Right renal cortex interstitium (tissue), 3 donors: ENCODE measurements around the gene PHOX2B. TPM values are rescaled to one million over a fixed set of nuclear protein-coding genes. Genes with fewer than 3 reads are reported as not detected.
"Not testable (repeated sequence)": the region's sequence is repeated elsewhere in the genome, so short reads cannot be mapped to it uniquely, and the experiment has no call there.

Source experiments
- DNase-seq, 3 donors: peaks; one replicate each; pipeline ENCODE4 v3.0.0-alpha.2; 2013; ENCODE audit warnings: low read depth in 3 of 3, low spot score in 2 of 3
- polyA plus RNA-seq, 3 donors: library from polyadenylated mRNA; unstranded; fragments of 120-200 nt; gene quantifications; one replicate each; pipeline ENCODE4 v1.2.1, GENCODE V29; 2013; ENCODE audit not compliant: insufficient read length in 3 of 3

The PHOX2B gene
- polyA plus RNA-seq, 3 donors, result 0.08 to 0.14 (median 0.10) TPM

DNA sequence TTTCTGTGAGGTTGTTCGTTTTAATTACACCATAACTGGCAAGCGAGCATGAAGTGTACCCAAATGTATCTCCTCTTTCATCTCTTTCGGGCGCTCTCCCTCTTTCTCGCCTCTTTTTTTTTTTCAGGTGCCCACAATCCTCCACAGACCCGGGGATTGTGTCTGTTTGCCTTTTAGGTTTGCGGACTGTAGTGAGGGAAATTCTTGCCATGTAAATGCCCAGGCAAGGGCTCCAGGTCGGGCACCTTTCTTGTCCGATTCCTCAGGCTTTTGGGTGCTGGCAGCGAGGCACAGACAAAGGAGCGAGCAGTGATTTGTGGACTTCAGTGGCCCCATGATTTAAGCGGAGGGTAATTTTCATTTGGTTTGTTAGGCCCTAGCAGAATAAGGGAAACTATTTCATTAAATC, 1.1 kb upstream of the PHOX2B start:
- DNase-seq, result no peak

DNA sequence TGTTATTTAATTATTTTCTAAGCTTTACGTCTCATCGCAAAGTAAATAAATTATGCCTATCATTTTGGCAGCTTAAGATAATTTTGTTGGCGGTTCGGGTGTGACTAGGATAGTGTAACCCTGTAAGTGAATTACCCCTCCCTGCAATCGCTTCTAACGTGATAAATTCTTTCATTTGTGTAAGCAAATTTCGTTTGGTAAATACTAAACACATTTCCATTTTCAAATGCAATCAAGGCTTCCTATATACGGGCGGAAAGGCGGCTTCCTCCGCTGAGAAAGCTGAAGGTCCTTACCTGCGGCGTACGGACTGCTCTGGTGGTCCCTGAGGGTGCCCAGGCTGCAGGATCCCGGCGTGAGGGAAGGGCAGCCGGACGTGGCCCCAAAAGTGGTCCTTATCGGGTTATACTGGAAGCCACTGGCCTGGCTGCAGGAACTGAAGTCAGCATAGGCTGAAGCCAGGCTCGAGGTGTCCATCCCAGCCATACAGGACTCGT, 403 bp downstream of the PHOX2B start:
- DNase-seq, result no peak

DNA sequence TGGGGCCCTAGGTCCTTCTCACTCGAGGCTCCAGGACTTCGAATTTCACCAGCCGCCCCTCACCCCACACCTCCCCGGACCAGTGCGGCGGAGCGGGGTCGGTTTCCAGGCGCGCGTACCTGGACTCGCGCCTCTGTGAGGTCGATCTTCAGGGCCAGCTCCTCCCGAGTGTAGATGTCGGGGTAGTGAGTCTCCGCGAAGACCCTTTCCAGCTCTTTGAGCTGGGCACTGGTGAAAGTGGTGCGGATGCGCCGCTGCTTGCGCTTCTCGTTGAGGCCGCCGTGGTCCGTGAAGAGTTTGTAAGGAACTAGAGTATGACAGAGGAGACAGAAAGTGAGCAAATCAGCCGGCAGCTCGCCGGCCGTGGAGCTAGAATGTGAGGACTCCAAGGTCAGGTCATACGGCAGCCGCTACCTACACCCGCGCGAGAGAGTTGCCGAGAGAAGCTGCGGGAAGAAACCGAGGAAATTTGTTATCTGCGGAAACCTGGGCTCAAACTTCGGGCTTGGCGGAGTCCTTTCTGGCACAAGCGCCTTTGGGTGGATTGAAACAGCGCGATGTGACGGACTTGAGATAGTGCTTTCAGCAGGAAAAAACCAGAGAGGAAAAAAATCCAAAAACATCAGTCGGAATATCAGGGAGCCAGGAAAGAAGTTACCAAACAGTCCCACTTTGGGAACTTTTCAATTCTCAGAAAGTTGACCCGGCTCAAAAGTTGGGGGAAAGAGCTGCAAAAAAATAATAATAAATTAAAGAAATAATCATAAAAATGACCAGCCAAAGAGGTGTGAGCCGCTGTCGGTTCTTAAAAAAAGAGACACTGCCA, 1.1 kb downstream of the PHOX2B start:
- no peak for DNase-seq

DNA sequence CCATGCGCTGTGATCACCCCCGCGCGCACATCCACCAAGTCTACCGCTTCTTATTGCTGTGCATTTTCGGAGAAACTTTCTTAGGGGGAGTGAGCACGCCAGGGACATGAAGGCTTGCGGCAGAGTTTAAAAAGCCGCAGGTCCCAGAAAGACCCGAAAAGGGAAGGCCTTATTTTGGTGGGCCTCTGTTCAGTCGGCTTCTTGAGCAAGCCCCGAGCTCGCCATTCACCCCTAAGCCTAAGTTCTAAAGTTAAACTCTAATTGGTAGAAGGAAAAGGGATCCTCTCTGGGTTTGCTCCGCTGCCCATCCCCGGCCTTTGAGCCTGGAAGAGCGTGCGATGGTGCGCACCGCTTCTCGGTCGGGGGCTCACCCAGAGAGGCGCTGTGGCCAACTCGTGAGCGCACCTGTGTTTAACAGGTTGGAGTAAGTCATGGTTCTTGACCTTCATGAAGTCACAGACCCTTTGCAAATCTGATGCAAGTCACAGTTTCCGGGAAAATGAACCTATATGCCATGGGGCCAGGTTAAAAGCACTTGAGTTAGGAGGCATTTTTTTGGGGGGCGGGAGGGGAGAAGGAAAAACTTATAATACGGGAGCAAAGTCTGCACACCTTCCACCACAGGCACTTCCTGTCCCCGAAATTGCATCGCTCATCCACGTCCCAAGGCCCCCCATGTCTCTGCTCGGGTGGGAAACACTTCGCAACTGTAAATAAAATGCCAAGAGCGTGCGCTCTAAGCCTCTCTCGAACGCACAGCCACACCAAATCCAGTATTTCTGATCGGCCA, 1.9 kb downstream of the PHOX2B start:
- DNase-seq, result no peak

DNA sequence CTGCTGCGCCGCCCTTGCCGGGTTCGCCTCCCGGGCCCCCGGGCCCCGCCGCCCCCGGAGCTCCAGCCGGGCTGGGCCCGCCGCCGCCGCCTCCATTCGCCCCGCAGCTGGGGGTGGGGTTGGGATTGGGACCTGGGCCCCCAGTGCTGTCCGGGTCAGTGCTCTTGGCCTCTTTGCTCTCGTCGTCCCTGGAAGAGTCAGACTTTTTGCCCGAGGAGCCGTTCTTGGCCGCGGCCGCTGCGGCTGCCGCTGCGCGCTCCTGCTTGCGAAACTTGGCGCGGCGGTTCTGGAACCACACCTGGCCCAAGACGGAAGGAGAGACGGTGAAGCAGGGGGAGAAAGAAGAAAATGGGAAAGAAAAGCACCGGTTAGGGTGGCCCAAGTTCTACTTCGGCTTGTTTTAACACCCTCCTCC, 2.5 kb downstream of the PHOX2B start:
- DNase-seq, result no peak

DNA sequence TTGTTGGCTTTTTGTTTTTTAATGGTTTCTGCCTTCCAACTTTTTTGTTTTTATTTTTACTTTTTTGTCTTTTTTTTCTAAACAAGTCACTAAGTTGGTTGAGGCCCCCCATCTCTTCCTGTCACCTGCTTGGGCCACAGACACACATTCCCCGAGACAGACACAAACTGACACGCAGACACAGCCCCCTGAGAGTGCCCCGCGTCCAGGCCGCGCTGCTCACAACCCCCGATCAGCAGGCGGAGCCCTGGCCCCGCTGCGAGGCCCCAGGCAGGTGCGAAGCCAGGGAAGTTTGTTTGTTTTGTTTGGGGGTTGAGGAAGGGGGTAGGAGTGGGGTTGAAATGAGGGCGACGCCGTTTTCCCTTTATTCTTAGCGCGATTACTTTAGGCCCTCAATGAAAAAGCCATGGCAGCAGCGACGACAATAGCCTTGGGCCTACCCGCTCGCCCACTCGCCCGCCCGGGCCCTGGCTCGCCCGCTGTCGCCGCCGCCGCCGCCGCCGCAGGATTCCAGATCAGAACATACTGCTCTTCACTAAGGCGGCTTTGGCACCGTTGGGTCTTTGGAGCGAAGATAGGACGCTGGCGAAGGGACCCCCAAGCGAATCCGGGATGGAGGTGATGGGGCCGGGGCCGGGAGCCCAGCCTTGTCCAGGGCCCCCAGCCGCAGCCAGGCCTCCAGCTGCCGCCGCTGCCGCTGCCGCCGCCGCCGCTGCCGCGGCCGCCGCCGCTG, 3.1 kb downstream of the PHOX2B start:
- DNase-seq, result no peak

DNA sequence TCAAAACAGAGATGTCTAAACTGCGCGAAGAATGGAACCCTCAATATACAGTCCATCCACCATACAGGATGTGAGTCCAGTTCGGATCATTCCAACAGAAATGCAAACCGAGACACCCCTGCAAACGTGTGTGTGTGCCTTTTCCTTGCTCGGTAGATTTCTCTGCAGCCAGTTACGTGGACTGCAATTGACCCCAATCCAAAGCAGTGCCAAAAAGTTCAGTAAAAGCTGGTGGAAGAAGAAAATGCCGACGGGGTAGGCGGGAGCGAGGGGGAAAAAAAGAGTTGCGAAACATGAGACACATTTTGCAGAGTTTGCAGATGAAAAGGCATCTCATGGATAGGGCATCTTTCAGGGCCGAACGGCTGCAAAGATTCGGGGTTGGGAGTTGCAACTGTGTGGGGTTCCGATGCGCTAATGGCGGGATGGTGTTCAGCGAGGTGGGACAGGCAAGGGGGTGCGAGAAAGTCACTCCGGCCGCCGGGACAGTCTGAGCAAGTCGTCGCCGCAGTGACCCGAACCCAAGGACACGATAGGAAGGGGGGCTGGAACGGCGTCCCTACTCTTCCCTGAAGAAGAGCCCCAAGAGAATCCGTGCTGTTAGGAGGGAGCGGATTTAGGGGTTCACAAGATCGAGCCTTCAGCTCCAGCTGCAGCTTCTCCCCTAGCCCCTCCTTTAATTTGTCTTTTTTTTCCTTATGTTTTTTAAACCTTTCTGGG, 3.8 kb downstream of the PHOX2B start:
- DNase-seq, result no peak

DNA sequence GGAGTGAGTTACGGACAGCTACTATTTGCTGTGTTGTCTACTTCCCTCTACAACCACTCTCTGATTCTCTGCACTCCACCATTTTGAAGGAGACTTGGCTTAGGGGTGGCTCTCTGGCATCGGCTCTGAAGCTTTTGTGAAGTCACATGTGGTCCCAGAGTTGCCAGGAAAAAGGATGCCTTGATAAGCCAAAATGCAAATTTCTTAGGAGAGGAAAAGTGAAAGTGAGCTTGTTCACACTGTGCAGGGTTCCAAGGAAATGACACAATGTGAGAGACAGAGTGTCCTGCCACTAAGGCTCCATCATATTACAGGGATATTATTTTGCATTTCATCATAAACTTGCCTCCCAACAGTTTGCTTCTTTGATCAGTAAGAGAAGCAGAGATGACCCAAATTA, 7.2 kb downstream of the PHOX2B start:
- no peak for DNase-seq

DNA sequence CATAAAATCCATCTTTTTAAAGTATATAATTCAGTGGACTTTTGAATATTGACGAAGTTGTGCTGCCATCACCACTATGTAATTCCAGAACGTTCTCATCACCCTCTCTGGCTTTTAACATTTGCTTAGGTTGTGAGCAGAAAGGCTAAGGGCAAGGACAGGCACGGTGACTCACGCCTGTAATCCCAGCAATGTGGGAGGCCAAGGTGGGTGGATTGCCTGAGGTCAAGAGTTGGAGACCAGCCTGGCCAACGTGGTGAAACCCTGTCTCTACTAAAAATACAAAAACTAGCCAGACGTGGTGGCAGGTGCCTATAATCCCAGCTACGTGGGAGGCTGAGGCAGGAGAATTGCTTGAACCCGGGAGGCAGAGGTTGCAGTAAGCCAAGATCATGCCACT, 11.0 kb downstream of the PHOX2B start:
- DNase-seq, result not testable (repeated sequence)

DNA sequence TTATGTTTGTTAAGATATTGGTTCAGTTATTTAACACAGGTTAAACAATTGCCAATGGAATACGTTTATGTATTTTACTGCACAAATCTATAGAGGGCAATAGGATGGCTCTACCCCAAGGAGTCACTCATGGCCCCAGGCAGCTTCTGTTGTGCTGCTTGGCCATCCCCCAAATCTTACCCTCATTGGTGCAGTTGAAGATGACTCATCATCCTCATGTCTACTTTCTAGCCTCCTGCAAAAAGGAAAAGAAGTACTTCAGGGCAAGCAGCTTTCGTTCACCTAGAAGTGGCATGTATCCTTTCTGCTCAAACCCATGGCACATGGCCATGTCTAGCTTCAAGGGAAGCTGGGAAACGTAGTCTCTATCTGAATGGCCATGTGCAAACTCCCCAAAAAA, 14.2 kb downstream of the PHOX2B start:
- DNase-seq, result no peak

DNA sequence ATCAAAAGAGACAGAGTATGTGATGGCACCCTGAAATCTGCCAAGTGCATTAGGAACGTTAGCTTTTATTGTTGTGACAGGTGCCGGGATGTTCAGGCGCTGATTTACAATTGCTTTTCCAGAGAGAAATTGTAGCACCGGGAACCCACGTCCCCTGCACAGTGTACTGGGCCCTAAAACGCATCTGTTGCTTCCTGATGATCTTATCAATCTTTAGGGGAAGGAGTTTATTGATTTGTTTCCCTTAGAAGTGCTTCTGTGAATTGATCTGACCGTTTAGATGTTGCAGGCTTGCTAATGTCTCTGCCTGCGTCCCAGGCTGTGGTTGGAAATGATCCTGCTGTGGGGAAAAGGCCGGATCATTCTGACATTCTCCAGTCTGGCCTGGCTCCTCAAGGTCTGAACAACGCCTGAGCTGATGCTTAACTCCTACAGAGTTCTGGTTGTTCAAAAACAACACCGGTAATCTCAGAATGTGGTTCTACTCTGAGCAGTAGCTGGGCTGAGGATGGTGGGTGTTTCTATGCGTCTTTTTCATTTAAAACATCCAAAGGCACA, 16.9 kb downstream of the PHOX2B start:
- no peak for DNase-seq

DNA sequence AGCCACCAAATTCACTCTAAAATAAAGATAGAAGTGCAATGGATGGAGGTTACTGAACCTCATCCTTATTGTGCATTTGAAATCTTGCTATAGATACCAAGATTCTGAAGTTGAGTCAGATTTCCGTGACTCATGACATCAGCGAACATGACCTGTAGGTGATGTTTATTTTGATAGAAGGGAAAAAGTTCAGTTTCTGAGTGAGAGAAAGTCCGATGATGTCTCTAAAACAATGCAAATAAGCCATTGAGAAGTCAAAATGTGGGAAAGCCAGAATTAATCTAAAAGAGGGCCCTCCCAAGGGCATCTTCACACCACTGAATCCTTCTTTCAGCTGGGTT, 20.0 kb downstream of the PHOX2B start:
- DNase-seq, result no peak

DNA sequence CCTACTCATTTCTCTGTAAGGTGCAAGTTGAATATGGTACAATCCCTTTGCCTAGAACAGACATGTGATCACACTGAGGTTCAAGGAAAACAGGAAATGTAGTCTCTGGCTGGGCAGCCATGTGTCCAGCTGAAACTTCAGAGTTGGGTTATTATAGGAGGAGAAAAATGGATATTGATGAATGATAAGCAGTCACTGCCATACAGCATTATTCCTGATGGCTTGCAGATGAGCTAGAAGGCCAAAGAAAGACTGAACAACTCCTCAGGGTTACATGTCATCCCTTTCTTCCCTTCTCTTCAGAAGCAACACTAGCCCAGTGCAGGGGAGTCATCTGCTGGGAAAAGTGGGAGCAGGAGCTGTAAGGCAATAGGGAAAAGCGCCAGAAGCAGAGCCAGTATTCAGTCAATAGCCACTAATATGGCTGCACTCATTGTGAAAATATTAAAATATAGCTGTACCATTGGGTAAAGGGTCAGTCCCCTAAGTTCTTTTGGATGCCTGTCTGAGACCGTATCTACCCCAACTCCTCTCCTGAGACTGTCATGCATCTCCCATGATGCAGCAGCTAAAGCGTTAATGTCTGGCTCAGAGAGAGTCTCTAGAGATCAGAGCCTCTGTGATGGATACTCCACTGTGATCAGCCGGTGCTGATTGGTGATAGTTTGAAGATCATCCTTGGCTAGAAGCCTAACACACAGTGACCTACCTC, 20.5 kb downstream of the PHOX2B start:
- no peak for DNase-seq

DNA sequence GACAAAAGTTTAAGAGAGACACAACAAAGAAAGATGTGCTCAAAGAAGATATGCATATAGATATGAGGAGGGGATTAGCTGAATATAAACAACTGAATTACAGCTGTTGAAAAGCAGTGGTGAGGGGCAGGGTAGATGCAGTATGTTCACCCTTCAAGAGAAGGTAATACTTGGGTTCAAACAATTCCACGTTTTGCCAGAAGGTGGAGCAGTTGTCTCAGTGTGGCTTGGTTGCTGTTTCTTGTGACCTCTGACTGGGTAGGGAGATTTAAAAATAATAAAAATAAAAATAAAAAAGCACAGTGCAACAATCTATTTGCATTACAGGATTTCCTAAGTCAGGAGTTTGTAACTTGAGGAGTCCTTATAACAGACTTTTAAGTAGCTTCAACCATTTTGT, 23.3 kb downstream of the PHOX2B start:
- no peak for DNase-seq

DNA sequence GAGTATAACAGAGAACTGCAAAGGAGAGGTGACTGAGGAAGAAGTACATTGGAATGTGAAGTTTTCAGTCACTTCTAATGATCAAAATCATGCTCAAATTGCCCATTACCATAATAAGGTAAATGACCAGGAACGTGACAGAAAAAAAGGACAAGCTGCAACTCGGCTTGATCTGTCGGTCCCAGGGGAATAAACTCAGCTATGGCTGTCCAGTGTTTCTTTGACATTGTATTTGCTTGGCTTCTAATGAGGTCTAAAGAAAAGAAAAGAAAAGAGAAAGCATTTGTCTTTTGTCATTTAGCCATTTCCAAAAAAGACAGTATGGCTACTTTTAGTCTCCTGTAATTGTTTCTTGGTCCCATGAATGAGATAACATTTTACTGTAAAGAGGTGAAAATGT, 25.2 kb downstream of the PHOX2B start:
- no peak for DNase-seq

DNA sequence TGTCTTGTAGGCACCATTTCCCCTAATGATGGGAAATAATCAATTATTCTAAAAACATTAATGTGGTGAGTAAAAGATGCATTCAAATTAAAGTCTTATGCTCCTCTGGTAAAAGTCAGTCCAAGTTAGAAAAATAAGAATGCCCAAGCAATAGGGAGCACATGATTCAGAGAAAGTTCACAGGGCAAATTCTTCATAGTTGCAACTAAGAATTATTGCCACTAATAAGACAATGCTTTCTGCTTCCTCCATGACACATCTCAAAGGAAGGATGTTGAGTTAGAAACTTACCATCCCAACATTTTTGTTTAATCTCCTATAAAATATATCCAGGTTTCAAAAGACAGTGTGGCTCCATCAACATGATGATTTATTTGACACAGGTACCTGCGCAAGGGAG, 26.3 kb downstream of the PHOX2B start:
- no peak for DNase-seq

DNA sequence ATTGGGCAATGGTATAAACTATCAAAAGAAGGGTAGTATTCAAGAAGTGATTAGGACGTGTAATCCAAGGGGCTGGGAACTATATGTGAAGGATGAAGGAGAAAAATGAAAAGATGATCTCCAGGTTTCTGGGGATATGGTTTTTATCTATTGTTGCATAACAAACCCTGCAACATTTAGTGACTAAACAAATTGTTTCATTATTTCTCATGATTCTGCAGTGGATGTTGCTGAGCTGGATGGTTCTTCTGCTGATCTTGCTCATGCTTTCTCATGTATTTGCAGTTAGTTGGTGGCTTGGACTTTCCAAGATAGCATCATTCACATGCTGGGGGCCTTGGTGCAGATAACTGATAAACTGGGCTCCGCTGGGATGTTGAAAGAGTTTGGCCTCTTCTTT, 29.1 kb downstream of the PHOX2B start:
- DNase-seq, result no peak

DNA sequence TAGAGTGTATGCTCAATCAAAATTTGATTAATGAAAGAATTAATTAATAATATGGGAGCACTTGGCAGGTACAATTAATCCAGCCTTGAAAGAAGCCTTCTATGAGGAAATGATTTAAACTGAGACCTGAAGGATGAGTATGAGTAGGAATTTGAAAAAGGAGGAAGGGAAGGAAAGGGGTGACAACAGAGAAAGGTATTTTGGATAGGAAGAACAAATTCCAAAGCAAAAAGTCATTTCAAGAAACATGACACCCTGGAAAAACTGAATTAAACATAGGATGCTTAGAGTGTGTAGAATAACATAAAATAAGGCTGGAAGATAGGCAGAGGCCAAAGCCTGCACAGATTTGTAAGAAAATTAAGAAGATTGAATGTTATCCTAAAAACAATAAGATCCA, 29.6 kb downstream of the PHOX2B start:
- no peak for DNase-seq

DNA sequence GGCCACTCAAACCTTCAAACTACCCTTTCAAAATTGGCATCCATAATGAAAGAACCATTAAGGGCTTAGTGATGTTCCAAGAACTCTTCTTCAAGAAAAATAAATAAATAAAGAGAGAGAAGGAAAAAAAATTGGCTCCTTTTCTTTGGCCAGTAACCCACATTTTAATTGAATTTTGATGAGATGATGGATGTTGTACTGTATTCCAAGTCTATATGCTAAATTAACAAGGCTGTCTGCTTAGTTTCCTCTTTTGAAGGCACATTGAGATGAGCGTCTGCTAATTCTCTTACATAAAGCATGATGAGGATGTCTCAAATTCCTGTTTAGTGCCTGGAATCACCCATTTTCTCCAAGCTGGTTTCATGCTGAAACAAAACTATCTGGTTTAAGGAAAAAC, 33.4 kb downstream of the PHOX2B start:
- no peak for DNase-seq
